Adrenal gland (tissue), 5 donors: ENCODE data around the gene PPP2R5E.

Experiments used
- CTCF ChIP-seq, 6 experiments: fragments of 450-650 bp in 4 of 6; fragments of 200-600 bp in 2 of 6; sonication (generic) in 1 of 6; IDR thresholded peaks; 1 replicate in 5 of 6; 2 replicates in 1 of 6; pipeline versions ENCODE4 v1.5.1 to v1.8.0; 2016 to 2021; ENCODE audit warnings: antibody characterized with exemption in 6 of 6, mild to moderate bottlenecking in 2 of 6, moderate library complexity in 1 of 6
- POLR2A ChIP-seq, 2 donors: fragments of 450-650 bp; IDR thresholded peaks; one replicate each; pipeline ENCODE4 v1.6.1; 2017; ENCODE audit warnings: antibody characterized with exemption in 2 of 2, mild to moderate bottlenecking in 2 of 2, moderate library complexity in 1 of 2
- donor health status: DM: no; HTN: no; CAD: no.

- no peak for TF ChIP-seq POLR2A (IDR thresholded peaks at IDR 0.05)
- no peak for TF ChIP-seq CTCF (IDR thresholded peaks at IDR 0.05)
Observed at GRCh38 chr14:63562405-63562804, 19.2 kb upstream of the PPP2R5E start.
